Activated T-cell treated with anti-CD3 and anti-CD28 coated beads for 1 hour (primary cell): ENCODE results near the gene SMPX.

Experiments
- DNase-seq: peaks from one replicate; pipeline ENCODE4 v3.0.0-alpha.2; 2020; ENCODE audit warnings: low read depth

SMPX gene

DNA sequence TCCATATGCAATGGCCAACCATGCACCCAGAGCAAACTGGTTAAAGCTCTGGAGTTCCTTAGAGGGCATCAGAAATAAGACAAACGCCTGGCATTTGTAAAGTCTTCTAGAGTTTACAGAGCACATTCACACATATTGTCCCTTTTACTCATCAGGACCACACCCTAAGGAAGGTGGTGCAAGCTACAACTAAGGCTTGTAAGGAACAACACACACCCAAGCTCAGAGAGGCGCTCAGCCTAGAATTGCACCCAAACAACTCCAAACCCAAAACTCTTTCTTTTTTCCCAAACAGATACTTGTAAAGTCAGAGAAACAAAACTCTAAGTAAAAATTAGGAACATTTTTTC is 46.1 kb downstream of the SMPX start:
- no peak for DNase-seq

DNA sequence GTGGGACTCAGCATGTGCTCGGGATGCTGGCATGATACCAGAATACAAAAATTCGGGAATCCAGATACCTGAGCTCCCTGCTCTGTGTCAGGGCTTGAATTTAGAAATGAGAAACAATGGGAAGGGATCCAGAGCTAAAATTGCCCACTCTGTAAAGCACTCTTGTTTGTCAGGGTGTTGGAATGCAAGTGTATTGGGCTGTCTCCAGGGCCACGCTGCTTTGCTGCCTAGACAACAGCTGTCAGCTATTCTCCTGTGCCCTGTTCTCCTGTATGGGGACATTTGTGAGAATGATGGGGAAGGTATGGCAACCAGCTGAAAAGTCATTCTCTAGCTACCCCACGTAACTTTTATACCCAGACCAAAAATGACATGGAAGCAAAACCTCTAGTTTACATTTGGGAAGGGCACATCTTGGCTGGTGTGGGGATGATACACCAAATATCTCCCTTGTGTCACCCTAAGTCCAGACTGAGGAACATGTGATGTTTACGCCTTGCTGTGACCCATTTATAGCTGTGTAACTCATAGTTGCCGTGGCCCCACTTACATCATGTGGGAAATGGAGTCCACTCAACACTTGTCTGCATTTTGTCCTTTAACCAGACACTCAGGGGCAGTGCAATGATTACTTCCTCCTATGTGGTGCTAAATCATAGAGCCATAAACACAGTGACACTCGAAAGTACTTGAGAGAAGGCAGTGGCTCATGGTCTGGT is 46.6 kb downstream of the SMPX start:
- DNase-seq, result no peak

DNA sequence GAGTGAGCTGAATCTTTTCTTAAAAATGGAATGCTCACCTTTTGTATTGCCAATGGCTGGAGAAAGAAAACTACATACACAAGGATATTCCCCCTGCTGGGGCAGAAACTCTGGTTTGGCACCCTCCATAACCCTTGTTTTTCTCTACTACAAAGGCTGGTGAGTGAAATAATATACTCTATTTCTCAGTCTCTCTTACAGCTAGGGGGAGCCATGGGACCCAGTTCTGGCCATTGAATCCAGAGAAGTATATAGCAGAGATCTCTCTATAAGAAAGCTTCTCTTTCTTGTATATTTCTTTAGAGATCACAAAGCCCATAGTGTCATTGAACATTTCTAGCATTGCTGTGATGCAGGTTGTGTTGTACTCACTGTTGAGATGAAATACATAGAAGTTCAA is 49.8 kb downstream of the SMPX start:
- no peak for DNase-seq

DNA sequence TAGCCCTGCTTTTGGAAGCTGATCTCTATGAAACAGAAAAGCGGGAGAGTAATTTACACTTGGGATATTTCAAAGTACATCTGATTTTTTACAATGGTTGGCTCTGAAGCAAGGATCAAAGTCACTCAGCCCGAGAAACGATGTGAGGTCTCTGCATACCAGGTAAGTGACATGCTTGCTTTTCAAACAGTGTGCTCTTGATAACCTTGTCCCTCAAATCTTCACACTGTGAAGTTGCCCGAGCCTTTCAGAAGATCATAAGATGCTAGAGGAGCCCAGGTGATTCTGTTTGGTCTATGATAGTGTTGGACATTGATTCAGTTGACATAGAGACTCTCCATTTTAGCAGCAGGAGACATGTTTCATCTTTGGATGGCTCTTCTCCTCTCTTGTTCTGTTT is 52.7 kb downstream of the SMPX start:
- DNase-seq, result no peak

DNA sequence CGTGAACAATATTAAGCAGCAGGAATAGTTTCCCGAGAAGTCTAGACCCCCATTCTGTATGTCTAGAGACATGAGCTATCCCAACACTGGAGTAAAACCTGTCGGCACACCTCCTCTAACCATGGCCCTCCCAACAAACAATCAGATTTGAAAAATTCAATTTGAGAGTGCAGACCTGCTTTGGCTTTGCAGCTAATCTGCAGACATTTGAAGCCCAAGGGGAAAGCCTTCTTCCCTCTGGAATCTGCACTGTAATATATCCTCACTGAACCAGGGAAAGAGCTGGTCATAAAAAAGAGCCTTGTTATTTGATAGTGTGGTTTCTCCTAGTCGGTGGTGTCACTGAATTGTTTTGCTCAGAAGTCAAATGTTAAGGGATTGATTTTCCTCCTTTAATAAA is 55.2 kb downstream of the SMPX start:
- DNase-seq, result no peak

DNA sequence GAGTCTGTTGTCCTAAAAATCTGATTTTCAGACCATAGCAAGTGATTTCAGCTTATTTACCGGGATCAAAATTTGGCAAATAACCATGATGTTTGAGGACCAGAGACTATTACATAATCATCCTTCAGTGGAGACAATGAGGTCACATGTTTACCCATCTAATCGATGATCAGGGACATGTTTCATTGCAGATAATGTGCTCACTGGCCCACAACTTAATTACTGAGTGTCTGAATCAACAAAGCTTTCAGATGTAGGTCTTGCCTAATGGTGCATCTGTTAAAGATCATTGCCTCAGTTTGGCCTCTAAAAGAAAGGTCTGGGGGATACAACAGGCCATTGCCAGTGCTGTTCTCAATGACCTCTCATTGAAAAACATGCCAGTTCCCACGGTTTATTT is 56.9 kb downstream of the SMPX start:
- no peak for DNase-seq

DNA sequence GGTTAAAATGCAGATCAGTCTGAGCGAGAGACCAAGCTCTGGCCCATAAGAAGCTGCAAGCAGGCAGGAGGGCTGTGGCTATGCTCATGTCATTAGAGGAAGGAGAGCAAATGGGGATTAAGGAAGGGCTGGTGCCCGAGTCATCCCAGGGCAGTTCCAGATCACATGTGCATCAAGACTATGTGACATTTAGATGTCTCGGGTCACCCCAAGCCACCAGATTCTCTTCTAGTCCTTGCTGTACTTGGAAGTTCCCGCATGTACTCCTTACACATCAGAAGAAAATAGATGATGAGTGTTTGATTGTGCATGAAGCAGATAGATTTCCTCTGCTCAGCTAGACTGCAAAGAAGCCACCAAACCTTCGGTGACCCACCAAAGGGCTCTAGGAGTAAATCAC is 57.6 kb downstream of the SMPX start:
- DNase-seq, result no peak

DNA sequence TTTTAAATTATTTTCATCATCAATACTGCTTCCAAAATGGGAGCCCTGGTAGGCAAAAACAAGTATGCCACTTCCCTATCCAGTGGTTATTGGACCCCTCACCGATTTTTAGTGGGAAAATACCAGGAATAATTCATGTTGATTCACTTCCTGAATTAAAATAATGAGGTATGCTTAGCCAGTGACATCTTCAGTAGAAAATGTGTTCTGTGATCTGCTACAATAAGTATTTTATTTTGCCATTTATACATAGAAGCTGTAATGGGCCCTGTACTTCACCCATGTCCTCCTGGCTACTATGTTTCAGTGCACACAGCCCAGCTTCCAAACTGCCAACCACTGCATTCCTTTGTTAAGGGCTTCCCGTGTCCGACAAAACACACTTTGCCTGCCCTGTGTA is 58.8 kb downstream of the SMPX start:
- DNase-seq, result no peak

DNA sequence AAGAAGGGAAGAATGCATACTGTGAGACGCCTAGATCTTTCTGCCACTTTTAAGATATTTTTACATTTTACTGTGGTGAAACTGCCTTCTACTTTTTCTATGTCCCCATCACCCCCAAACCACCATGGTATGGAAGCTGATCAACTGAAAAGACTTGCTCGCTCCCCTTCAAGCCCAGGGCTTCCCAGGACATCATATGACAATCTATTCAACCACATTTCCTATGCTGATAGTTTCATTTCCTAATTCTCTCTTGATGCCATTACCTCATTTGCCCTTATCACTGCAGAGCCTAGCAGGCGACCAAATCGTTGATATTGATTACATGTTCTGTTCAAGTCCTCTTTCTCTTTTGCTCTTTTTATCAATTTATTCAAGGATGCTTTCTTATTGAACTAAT is 59.6 kb downstream of the SMPX start:
- DNase-seq, result no peak

DNA sequence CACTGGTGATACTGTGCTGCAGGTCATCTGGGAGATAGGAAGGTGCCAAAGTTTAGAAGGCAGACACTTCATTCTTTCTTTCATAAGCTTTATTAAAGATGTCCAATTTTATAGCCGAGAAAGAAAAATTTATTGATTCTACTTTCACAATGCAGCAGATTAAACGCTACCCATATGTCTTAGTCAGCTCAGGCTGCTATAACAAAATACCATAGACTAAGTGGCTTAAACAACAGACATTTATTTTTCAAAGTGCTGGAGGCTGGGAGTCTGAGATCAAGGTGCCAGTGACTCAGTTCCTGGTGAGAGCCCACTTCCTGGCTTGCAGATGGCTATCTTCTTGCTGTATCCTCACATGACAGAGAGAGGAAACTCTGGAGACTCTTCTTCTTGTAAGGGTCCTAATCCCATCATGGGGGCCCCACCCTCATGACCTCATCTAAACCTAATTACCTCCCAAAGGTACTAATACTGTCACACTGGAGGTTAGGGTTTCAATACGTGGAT is 66.4 kb downstream of the SMPX start:
- DNase-seq, result no peak

DNA sequence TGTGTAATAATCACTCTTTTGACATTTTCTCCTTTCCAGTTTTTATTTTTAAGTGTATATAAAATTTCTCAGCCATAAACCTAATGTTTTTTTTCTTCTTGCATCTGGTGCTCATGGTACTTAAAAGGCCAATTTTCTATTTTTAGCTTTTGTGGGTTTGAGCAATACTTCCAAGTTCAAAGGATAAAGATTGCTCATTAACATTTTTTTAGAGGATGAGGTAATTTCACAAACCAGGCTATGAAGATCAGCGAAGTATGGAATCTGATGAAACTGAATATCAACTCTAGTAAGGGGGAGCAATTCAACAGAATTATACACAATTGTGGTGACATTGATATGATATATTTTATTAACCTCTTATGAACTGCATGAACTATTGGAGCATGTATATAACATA is 74.0 kb downstream of the SMPX start:
- DNase-seq, result no peak

DNA sequence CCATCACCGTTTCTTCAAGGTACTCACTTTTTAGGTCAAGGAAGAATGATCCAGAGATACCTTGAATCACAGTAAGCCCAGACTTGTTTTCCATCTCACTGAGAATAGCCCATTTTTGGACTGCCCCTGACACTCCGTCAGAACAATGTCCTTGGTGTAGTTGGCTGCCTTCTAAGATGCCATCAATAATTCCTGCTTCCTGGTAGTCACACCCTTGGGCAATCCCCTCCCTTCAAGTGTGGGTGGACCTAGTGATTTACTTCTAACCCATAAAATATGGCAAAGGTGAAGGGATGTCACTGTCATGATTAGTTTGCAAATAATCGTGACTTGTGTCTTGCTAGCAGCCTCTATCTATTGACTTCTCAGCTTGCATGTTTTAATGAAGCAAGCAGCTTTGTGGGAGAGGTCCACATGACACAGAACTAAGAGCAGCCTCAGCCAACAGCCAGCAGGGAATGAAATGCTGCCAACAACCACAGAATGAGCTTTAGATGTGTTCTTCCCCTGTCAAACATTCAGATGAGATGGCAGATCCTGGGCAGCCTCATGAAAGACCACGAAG is 79.8 kb downstream of the SMPX start:
- no peak for DNase-seq

DNA sequence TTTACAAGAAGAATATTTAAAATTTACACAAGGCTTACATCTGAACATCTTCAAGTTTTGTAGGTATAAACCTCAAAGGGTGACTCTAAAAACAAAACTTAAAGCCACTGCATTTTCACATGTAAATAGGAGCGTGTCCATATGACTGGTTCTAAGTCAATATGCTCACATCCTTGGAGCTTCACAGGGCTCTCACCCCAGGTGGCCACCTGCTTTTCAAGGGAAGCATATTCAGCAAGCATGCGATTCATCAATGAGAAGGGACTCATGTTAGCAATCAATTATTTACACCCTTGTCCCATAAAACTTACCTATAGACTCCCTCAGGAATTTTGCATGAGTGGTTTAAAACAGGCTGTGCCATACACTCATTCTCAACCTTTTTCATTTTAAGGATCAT is 82.0 kb downstream of the SMPX start:
- DNase-seq, result no peak

DNA sequence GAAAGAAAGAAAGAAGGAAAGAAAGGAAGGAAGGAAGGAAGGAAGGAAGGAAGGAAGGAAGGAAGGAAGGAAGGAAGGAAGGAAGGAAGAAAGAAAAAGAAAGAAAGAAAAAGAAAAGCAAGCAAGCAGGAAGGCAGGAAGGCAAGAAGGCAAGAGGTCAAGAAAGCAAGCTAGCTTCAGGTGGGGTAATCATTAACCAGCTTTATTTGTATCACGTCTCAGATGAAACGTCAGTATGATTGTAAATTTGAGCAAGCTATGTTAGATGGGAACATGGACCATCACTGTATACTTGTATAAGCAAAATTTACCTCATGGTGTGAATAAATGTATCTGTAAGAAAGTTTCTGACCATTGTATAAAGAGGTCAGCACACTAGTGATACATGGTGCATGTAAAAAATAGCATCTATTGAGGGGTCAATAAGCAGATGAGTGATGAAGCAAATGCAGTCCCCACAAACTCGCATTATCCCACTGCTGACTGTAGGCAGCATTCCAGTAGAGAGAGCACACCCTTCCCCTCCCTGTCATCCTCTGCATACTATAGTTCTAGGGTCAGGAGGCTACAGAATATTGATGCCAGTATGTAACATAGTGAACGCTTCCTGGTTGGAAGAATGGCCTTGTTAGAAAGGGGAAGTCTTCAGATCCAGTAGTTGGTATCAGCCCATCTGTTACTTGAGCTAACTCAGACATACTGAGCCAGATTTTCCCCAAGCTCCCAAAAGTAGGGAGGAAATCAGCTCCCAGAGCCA is 83.3 kb downstream of the SMPX start:
- DNase-seq, result no peak

DNA sequence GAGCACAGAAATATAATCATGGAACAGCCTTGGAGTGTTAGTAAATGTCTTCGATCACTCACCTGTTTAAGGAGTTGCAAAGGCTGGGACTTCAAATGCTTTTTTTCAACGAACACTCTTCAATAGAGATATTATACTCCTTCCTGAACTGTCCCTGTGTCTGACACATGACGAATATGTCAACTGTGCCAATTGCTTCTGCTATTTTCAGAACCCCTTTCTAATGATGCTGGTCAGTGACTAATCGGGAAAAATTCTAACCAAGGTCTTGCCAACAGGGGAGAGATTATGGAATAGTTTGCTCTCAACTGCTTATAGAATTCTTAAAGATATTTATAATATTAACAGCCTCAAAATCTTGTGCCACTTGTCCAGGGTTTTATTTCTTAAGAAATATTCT is 91.2 kb downstream of the SMPX start:
- DNase-seq, result no peak

DNA sequence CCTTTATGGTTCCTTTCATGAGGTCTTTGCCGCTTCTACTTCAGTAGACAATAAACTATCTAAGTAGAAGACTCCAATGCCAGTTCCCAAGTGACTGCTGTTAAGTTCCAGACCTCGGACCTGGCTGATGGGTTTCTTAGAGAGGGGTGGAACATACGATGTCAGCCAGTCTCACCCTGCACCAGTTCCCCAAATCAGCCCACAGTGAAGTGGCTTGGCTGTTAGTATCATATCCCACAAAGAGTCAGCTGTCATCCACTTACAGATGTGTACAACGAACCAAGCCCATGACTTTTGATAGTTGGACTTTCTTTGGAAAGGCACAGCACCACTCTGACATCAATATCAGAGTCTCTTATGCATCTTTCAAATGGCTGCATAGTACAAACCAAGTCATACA is 91.7 kb downstream of the SMPX start:
- DNase-seq, result no peak

DNA sequence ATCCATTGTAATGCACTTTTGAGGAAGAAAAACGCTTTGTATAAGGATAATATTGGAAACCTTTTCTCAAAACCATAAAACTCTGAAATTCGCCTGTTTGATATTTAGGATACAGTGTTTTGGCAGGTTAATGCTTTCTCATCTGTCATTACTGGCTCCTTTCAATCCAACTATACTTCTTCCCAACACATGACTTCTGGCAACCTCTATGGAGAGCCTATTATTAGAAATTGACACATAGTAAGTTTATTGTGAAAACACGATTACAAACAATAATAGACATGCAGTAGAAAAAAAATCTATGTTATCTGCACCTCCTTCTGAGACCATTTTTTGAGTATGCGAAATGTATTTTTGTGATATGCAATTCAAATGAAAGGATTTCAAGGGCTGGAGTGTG is 95.2 kb downstream of the SMPX start:
- DNase-seq, result no peak

DNA sequence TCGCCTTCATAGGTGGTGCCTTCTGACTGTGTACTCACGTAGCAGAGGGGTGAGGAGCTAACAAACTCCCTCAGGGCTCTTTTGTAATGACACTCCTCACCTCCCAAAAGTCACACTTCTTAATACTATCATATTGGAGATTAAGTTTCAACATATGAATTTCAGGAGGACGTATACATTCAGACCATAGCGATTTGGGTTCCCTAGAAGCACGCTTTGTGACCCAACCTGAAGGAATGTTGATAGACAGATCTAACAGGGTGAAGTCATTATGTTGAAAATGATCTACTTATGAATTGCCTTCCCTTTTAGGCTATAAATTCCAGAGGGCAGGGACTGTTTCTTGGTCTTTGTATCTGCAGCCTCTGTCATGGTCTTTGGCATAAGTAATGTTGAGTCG is 96.6 kb downstream of the SMPX start:
- no peak for DNase-seq

DNA sequence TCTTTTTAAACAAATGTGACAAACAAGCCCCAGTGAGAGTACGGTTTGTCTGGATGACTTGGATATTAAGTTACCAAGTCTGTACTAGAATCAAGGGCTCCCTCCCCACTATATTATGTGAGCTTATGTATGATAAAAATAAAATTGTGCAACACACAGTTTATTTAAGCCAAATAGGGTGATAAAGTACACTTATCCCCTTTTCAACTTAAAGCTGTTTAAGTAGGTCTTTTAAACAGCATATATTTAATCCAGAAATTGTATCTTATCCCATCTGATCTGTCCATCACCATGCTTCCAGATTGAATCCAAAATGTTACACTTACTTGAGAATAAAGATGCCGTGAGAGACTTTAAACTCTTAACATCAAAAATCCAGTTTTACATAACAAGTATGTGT is 97.8 kb downstream of the SMPX start:
- DNase-seq, result no peak

DNA sequence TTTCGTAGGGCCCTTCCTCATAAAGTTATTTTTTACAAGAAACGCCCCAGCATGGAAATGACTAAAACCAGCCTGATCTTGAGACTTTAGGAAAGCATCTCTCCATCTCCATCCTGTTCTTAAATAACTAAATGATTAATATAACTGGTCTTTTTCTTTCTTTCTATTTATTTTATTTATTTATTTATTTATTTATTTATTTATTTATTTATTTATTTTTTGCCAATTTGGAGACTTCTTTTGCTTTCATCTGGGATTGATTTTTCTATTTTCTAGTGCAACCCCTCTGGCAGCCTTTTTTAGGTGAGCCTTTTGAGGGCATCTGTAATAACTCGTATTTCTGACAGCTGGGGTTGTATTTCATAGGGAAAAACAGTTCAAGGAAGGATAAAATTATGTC is 98.6 kb downstream of the SMPX start:
- no peak for DNase-seq

DNA sequence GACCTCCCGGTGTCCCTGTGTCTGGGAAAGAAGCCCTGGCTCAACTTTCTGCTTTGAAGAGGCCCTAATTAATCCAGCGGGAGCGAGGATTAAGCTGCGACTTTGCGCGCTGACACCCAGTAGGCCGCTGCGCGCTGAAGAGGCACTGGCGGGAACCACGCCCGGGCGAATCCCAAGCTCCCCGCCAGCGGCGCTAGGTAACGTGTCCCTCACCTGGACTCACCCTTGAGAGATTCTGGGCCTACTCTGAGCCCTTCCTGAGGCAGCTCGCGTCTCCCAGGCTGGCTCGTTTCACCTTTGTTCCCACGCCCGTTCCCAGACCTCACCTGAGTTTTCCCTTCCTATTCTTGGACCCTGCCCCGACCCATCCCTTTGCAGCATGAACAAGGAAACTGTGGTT is 99.2 kb downstream of the SMPX start:
- no peak for DNase-seq

DNA sequence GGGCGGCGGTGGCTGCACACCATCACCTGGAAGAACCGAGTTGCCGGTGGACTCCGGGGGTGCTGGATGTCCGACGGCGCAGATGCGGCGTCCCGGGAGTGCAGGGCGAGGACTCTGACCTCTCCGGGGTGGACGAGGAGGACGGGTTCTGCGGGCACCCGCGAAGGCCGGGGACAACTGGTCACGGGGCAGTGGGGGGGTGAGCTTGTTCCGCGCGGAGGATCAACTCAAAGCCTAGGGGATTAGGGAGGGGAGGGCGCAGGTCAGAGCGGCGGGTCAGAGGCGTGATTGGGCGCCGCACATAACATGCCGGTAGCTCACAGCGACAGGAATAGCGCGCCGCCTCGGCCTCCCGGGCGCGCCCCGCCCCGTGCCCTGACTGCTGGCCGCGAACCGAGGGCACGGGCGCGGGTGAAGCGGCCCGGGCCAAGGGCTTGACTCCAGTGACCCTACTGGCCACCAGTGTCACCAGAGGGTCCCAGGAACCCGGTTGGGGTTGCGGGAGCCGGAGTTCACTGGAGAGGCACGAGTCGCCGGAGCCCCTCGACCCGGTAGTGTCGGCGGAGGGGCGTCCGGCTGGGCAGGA is 99.7 kb downstream of the SMPX start, which contains the start of gene KLHL34:
TSS of gene KLHL34 (minus strand) at position 179 of the 586 bp plus-strand sequence. CDS start 542 bp downstream, outside the sequence.
- DNase-seq, result no peak
